Kidney (tissue), 14 donors: ENCODE results near the gene TUBB2B. TPM values are rescaled to one million over a fixed set of nuclear protein-coding genes. Genes with fewer than 3 reads are reported as not detected.

Experiments used
- DNase-seq, 5 donors: peaks; one replicate each; pipeline ENCODE4 v3.0.0-alpha.2; 2013 to 2020
- FAIRE-seq: peaks from 2 replicates; lab custom pipeline; 2012; peaks lifted over from hg19 to GRCh38; lab: Jason Lieb, UNC
- H3K27ac ChIP-seq, 2 donors: one replicate each; pipeline ENCODE4 v1.7.0; 2013; ENCODE audit warnings: low read depth in 2 of 2, low read length in 2 of 2, inconsistent platforms in 1 of 2
- H3K27me3 ChIP-seq: one replicate; pipeline ENCODE4 v1.7.1; 2013; ENCODE audit warnings: low read length, inconsistent platforms; ENCODE audit not compliant: control insufficient read depth, insufficient read depth
- H3K36me3 ChIP-seq, 3 donors: one replicate each; pipeline versions ENCODE4 v1.7.0 to v1.7.1; 2013; ENCODE audit warnings: low read length in 3 of 3, control low read depth in 1 of 3, inconsistent platforms in 1 of 3; ENCODE audit not compliant: insufficient read depth in 3 of 3, control insufficient read depth in 2 of 3
- H3K4me1 ChIP-seq, 3 donors: one replicate each; pipeline versions ENCODE4 v1.7.0 to v1.7.1; 2013; ENCODE audit warnings: low read length in 3 of 3, inconsistent platforms in 1 of 3, low read depth in 1 of 3; ENCODE audit not compliant: control insufficient read depth in 2 of 3, insufficient read depth in 2 of 3
- H3K4me3 ChIP-seq, 3 donors: one replicate each; pipeline versions ENCODE4 v1.7.0 to v1.8.1; 2013; ENCODE audit warnings: low read length in 3 of 3, control low read depth in 1 of 3, inconsistent platforms in 1 of 3
- H3K9ac ChIP-seq, 3 donors: one replicate each; pipeline versions ENCODE4 v1.7.0 to v1.7.1; 2013; ENCODE audit warnings: low read length in 3 of 3, control low read depth in 1 of 3, inconsistent platforms in 1 of 3
- H3K9me3 ChIP-seq, 3 donors: one replicate each; pipeline versions ENCODE4 v1.7.0 to v1.7.1; 2013; ENCODE audit warnings: low read length in 3 of 3, control low read depth in 1 of 3, inconsistent platforms in 1 of 3; ENCODE audit not compliant: control insufficient read depth in 2 of 3, insufficient read depth in 1 of 3
- CTCF ChIP-seq: IDR thresholded peaks from 3 replicates; pipeline ENCODE4 v1.5.1; 2012; ENCODE audit warnings: mild to moderate bottlenecking, moderate library complexity, borderline replicate concordance; ENCODE audit not compliant: insufficient read depth; ENCODE audit errors: extremely low read depth
- intact Hi-C: fragments of 100-400 bp; cut with DNase I; formaldehyde crosslinking; loops from one replicate; pipeline ENCODE4 v1.11.1; 2022
- polyA plus RNA-seq: library from polyadenylated mRNA; stranded (reverse); fragments of 350-450 nt; fragmentation: Illumina TruSeq; extraction: RNeasy Lipid Tissue Mini Kit (QIAGEN cat#74804); gene quantifications from one replicate; pipeline ENCODE4 v1.2.3, GENCODE V29; 2014; ENCODE audit warnings: low read depth, low replicate concordance; ENCODE audit not compliant: insufficient read depth
- total RNA-seq: library from RNA; stranded (reverse); fragmentation: NEBNext Ultra II Directional; extraction: Animal tissue kit (Norgen Biotek cat#: 25700); gene quantifications from one replicate; pipeline ENCODE4 v1.2.1, GENCODE V29; 2021
- donor health status: control.
- donor health status: control.
- donor health status: control.
- donor health status: control.
- donor health status: control.
- donor health status: DM: yes; HTN: yes; CAD: no.
- donor health status: Normal renal cell carcinoma (clear cell type).

Gene TUBB2B
- total and polyA plus RNA-seq, 2 donors from 2014 or later = 34.2 to 46.1 TPM

DNA sequence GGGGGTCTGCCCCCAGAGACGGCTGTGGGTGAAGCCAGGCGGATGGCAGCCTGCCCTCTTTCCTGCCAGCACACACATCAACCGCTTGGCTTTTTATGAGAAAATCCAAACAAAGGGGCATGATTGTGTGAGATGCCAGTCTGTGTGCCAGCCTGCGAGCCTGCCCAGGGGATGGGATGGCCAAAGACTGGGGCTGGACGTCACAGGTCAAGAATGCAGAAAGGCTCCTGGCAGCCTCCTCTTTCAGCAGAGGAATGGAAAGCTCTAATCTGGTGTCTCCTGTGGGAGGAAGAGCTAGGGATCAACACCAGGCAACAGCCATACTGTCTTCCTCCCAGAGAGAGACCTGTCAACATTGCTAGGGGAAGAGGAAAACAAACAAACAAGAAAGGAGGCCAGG is 15.8 kb downstream of the TUBB2B start:
- Histone ChIP-seq H3K4me1 (no peaks in the 10 kb centered on the region), H3K27ac (peak overlapping the region in 1 of 2 donors; percentile 32), H3K36me3 (no peaks in the 10 kb centered on the region), H3K4me3 (no peak overlapping the region), H3K27me3 (no peaks in the 10 kb centered on the region), H3K9ac (no peak overlapping the region), H3K9me3 (no peaks in the 10 kb centered on the region)
- FAIRE-seq (no peak), DNase-seq (peak in 1 of 5 donors; percentile 32)
- intact Hi-C loops = no loop called here
- TF ChIP-seq CTCF = no peak

- no peak overlapping the region for H3K27ac ChIP-seq
- H3K4me1 ChIP-seq = no peaks in the 10 kb centered on the region
- no peaks in the 10 kb centered on the region for H3K36me3 ChIP-seq
- no peak overlapping the region for H3K4me3 ChIP-seq
- no peak for TF ChIP-seq CTCF
- H3K9ac ChIP-seq = no peak overlapping the region
- H3K27me3 ChIP-seq = no peaks in the 10 kb centered on the region
- FAIRE-seq (no peak), DNase-seq (peak in 1 of 5 donors; percentile 28)
- intact Hi-C loops = no loop called here
- H3K9me3 ChIP-seq = no peaks in the 10 kb centered on the region
Measured at GRCh38 chr6:3210024-3210610, 17.3 kb downstream of the TUBB2B start.

DNA sequence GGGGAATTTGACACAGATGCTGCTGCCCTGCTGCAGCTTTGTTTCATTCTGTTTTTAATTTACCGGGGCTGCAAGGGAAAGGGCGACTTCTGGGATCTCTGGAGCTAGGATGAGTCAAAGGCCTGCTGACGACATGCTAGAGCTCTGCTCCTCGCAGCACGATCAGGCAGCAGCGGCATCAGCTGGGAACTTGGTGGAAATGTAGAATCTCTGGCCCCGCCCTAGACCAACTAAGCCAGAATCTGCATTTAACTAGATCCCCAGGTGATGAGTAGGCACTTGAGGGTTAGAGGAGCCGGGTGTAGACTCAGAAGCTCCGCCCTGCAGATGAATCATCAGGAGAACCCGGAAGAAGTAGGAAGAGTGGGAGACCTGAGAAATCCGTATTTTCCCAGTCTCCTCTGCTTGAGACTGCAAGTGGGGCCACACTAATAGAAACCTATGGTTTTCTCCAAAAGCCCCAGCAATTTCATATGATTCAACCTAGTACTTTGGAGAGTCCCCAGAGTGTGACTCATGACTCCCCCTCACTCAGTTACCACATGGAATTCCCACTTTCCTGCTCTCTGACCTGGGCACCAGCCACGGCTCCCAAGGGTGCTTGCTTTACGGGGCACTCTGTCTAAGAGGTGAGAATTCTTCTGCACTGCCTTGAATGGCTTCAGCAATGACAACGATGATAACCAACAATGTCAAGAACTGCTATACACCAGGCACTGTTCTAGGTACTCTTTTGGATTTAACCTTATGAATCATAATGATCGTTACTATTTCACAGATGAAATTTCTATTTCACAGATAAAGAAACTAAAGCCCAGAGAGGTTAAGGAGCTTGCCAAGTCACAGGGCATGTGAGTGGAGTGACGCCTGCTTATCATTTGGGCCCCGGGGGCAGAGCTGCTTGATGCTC is 18.1 kb downstream of the TUBB2B start:
- Histone ChIP-seq H3K4me1 (no peaks in the 10 kb centered on the region), H3K36me3 (no peaks in the 10 kb centered on the region), H3K27ac (no peak overlapping the region), H3K4me3 (no peak overlapping the region), H3K9ac (no peak overlapping the region), H3K27me3 (no peaks in the 10 kb centered on the region), H3K9me3 (no peaks in the 10 kb centered on the region)
- no peak for TF ChIP-seq CTCF
- FAIRE-seq = no peak
- intact Hi-C loops = no loop called here
- DNase-seq = peak in 2 of 5 donors; percentile 43 to 72
